ENCODE results near the gene RD3L.

RD3L gene

GRCh38 chr14:103941973-103942736 lies at the start of gene RD3L:
Gene RD3L, minus strand, starts transcription at chr14:103942529. Its CDS starts 834 bp downstream, at chr14:103941695.
- Histone ChIP-seq H2AFZ (ENCODE audit: low read depth, low read length) (no peak within 1 kb of the TSS), H4K20me1 (ENCODE audit: insufficient read depth, low read length) (no peaks in the 10 kb centered on the region), H3K4me1 (ENCODE audit: insufficient read depth, low read length) (no peaks in the 10 kb centered on the region), H3K9ac (ENCODE audit: low read depth, low read length) (no peak within 1 kb of the TSS), H3K27me3 (ENCODE audit: insufficient read depth, low read length, poor library complexity) (peaks cover 15% of the 10 kb centered on the region), H3K27ac (ENCODE audit: low read length) (no peak within 1 kb of the TSS), H3K79me2 (ENCODE audit: insufficient read depth, low read length) (no peaks in the 10 kb centered on the region), H3K36me3 (ENCODE audit: insufficient read depth, low read length) (no peaks in the 10 kb centered on the region), H3K4me3 (ENCODE audit: low read depth in 1 of 2, low read length in 2 of 2) (no peak within 1 kb of the TSS), H3K9me3 (ENCODE audit: insufficient read depth, low read length, severe bottlenecking) (peaks cover 4% of the 10 kb centered on the region), H3K4me2 (ENCODE audit: insufficient read depth, low read length) (no peak within 1 kb of the TSS)
- TF ChIP-seq EZH2 (IDR thresholded peaks at IDR 0.05; ENCODE audit: borderline replicate concordance, low read depth, low read length, severe bottlenecking), result no peak
- TF ChIP-seq, protein P1, sequence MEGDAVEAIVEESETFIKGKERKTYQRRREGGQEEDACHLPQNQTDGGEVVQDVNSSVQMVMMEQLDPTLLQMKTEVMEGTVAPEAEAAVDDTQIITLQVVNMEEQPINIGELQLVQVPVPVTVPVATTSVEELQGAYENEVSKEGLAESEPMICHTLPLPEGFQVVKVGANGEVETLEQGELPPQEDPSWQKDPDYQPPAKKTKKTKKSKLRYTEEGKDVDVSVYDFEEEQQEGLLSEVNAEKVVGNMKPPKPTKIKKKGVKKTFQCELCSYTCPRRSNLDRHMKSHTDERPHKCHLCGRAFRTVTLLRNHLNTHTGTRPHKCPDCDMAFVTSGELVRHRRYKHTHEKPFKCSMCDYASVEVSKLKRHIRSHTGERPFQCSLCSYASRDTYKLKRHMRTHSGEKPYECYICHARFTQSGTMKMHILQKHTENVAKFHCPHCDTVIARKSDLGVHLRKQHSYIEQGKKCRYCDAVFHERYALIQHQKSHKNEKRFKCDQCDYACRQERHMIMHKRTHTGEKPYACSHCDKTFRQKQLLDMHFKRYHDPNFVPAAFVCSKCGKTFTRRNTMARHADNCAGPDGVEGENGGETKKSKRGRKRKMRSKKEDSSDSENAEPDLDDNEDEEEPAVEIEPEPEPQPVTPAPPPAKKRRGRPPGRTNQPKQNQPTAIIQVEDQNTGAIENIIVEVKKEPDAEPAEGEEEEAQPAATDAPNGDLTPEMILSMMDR (IDR thresholded peaks at IDR 0.05; ENCODE audit: borderline replicate concordance, extremely low read depth, low read length, poor library complexity, severe bottlenecking), result no peak
- ATAC-seq (ENCODE audit: insufficient read depth, low read depth) (no peak), DNase-seq (no peak)

DNA sequence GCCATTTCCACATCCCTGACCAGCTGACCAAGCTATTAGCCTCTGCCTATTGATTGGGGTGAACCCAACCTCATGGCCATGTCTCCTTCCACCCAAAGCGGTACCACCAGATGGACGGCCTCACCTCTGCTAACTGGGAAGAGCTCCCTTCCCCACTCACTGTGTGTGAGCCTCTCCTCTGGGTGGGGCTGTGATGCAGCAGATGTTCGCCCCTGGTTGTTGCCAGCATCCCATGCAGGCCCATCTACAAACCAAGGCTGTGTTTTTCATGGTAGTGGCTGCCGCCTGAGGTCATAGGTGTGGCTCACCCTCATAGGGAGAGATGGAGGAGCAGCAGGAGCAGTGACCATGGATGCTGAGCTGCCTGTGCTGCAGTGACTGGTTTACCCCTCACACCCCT lies 47.6 kb upstream of the RD3L start:
- H3K9ac ChIP-seq (ENCODE audit: low read depth, low read length), result no peak overlapping the region
- no peak for ATAC-seq (ENCODE audit: insufficient read depth, low read depth)
- H3K9me3 ChIP-seq (ENCODE audit: insufficient read depth, low read length, severe bottlenecking), result peaks cover 8% of the 10 kb centered on the region
- H4K20me1 ChIP-seq (ENCODE audit: insufficient read depth, low read length), result no peaks in the 10 kb centered on the region
- H3K27me3 ChIP-seq (ENCODE audit: insufficient read depth, low read length, poor library complexity), result peaks cover 4% of the 10 kb centered on the region
- no peaks in the 10 kb centered on the region for H3K36me3 ChIP-seq (ENCODE audit: insufficient read depth, low read length)
- H3K27ac ChIP-seq (ENCODE audit: low read length), result no peak overlapping the region
- H3K4me1 ChIP-seq (ENCODE audit: insufficient read depth, low read length), result no peaks in the 10 kb centered on the region
- H3K79me2 ChIP-seq (ENCODE audit: insufficient read depth, low read length), result no peaks in the 10 kb centered on the region
- no peak for TF ChIP-seq EZH2 (IDR thresholded peaks at IDR 0.05; ENCODE audit: borderline replicate concordance, low read depth, low read length, severe bottlenecking)
- H2AFZ ChIP-seq (ENCODE audit: low read depth, low read length), result no peak overlapping the region
- H3K4me3 ChIP-seq (ENCODE audit: low read depth in 1 of 2, low read length in 2 of 2), result no peak overlapping the region
- DNase-seq, result no peak
- no peak overlapping the region for H3K4me2 ChIP-seq (ENCODE audit: insufficient read depth, low read length)

- Histone ChIP-seq H3K9me3 (ENCODE audit: insufficient read depth, low read length, severe bottlenecking) (peaks cover 8% of the 10 kb centered on the region), H3K36me3 (ENCODE audit: insufficient read depth, low read length) (no peaks in the 10 kb centered on the region), H3K4me1 (ENCODE audit: insufficient read depth, low read length) (no peaks in the 10 kb centered on the region), H2AFZ (ENCODE audit: low read depth, low read length) (no peak overlapping the region), H3K9ac (ENCODE audit: low read depth, low read length) (no peak overlapping the region), H4K20me1 (ENCODE audit: insufficient read depth, low read length) (no peaks in the 10 kb centered on the region), H3K27ac (ENCODE audit: low read length) (no peak overlapping the region), H3K4me3 (ENCODE audit: low read depth in 1 of 2, low read length in 2 of 2) (no peak overlapping the region), H3K27me3 (ENCODE audit: insufficient read depth, low read length, poor library complexity) (no peaks in the 10 kb centered on the region), H3K4me2 (ENCODE audit: insufficient read depth, low read length) (no peak overlapping the region), H3K79me2 (ENCODE audit: insufficient read depth, low read length) (no peaks in the 10 kb centered on the region)
- DNase-seq (no peak), ATAC-seq (ENCODE audit: insufficient read depth, low read depth) (no peak)
- TF ChIP-seq EZH2 (IDR thresholded peaks at IDR 0.05; ENCODE audit: borderline replicate concordance, low read depth, low read length, severe bottlenecking), result no peak
- TF ChIP-seq, protein P1 (IDR thresholded peaks at IDR 0.05; ENCODE audit: borderline replicate concordance, extremely low read depth, low read length, poor library complexity, severe bottlenecking), result no peak
Observed at GRCh38 chr14:103989034-103989433, 46.7 kb upstream of the RD3L start.

GRCh38 chr14:103984196-103984595 lies 41.9 kb upstream of the RD3L start:
- DNase-seq, result no peak
- H3K27ac ChIP-seq (ENCODE audit: low read length), result no peak overlapping the region
- H3K4me3 ChIP-seq (ENCODE audit: low read depth in 1 of 2, low read length in 2 of 2), result no peak overlapping the region
- H3K36me3 ChIP-seq (ENCODE audit: insufficient read depth, low read length), result no peaks in the 10 kb centered on the region
- no peaks in the 10 kb centered on the region for H3K27me3 ChIP-seq (ENCODE audit: insufficient read depth, low read length, poor library complexity)
- H3K9ac ChIP-seq (ENCODE audit: low read depth, low read length), result no peak overlapping the region
- peaks cover 3% of the 10 kb centered on the region for H3K9me3 ChIP-seq (ENCODE audit: insufficient read depth, low read length, severe bottlenecking)
- H3K4me2 ChIP-seq (ENCODE audit: insufficient read depth, low read length), result no peak overlapping the region
- no peaks in the 10 kb centered on the region for H4K20me1 ChIP-seq (ENCODE audit: insufficient read depth, low read length)
- TF ChIP-seq, protein P1 (IDR thresholded peaks at IDR 0.05; ENCODE audit: borderline replicate concordance, extremely low read depth, low read length, poor library complexity, severe bottlenecking), result no peak
- no peak for TF ChIP-seq EZH2 (IDR thresholded peaks at IDR 0.05; ENCODE audit: borderline replicate concordance, low read depth, low read length, severe bottlenecking)
- no peaks in the 10 kb centered on the region for H3K79me2 ChIP-seq (ENCODE audit: insufficient read depth, low read length)
- no peak for ATAC-seq (ENCODE audit: insufficient read depth, low read depth)
- H3K4me1 ChIP-seq (ENCODE audit: insufficient read depth, low read length), result no peaks in the 10 kb centered on the region
- no peak overlapping the region for H2AFZ ChIP-seq (ENCODE audit: low read depth, low read length)

All from DND-41 (cell line).